ENCODE data around the gene MOAP1. TPM values are rescaled to one million over a fixed set of nuclear protein-coding genes. Genes with fewer than 3 reads are reported as not detected.

The MOAP1 gene
- total RNA-seq, 1 donor from 2014 or later: 16.8 TPM

DNA sequence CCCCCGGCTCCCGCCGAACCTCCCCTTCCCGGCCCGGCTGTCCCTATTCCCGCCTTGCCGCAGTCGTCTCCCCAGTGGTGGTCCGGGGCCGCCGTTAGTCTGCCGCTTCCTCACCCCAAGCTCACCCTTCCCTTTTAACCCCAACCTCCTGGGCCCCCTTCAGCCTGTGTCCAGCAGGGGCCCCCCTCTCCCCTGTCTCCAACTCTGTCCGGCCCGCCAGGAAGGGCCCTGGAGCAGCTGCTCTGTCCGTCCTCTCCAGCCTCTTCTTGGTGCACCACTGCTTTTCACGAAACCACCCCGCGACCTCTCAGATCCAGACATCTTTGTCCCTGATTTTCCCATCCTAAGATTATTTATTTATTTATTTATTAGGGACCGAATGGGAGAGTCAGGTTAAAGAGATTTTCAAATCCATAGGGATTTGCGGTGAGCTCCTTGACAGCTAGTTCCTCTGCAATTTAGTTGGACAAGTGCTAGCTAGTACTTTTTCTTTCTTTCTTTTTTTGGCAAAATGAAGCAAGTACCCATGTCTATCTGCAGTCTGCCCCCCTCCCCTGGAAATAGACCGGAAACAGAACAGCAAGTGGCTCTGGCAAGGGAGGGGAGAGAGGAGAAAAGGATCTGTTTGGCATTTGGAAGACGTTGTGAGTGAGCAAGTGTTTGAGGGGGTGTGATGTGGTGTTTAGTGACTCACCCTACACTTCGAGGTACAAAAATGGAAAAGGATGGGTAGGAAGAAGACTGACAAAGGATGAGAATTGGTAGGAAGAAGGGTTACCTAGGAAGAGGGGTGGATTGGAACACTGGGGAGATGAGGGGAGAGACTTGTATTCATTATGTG lies 23.0 kb upstream of the MOAP1 start:
- no peak for DNase-seq (ENCODE audit: low spot score)
- H3K9me3 Mint-ChIP-seq: no peaks in the 10 kb centered on the region
- H3K4me3 Mint-ChIP-seq: peak overlapping the region; percentile 99
- no peaks in the 10 kb centered on the region for H3K27me3 Mint-ChIP-seq (ENCODE audit: insufficient read depth)
- intact Hi-C loops (cut with micrococcal nuclease): loop anchor here (1.0 to 5.0 kb wide), 5 partner anchors 12 to 413 kb away; partner anchors contain the start of genes GOLGA5 and LYSET
- H3K4me1 Mint-ChIP-seq (ENCODE audit: low read depth): peaks cover 48% of the 10 kb centered on the region
- H3K27ac Mint-ChIP-seq: peak overlapping the region; percentile 54
- H3K36me3 Mint-ChIP-seq (ENCODE audit: low read depth): peaks cover 23% of the 10 kb centered on the region

DNA sequence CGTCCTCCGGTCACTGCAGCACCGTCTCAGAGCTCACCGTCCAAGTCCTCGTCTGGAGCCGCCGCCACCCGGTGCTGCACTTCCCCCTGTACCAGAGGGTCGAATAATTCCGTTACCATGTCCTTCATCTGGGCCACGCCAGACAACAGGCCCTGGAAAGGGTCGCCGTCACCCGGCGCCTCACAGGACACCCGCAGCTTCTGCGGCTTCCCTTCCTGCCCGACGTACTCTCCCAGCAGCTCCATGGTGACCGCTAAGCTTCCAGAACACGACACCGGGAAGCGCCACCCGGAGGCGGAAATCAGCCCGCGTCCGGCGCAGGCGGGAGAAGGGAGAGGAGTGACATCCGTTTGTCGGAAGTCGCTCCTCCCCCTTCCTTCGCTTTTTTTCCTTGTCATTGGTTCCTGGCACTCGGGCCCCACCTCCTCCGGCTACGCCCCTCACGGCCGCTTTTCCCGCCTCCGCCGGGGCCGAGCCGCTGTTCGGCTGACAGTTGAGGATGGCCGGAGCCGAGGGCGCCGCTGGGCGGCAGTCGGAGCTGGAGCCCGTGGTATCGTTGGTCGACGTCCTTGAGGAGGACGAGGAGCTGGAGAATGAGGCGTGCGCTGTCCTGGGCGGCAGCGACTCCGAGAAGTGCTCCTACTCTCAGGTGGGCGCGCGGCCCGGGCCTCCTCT lies 22.2 kb upstream of the MOAP1 start, which contains the start of the genes GON7 and UBR7:
GON7 (minus strand) TSS at position 273 of the 675 bp plus-strand sequence; CDS start at position 245, 28 bp downstream.
UBR7 (plus strand) TSS at position 464 of the 675 bp plus-strand sequence; CDS start at position 500, 36 bp downstream.
- H3K36me3 Mint-ChIP-seq (ENCODE audit: low read depth): peaks cover 21% of the 10 kb centered on the region
- H3K4me1 Mint-ChIP-seq (ENCODE audit: low read depth): peaks cover 48% of the 10 kb centered on the region
- H3K27ac Mint-ChIP-seq: peak within 1 kb of the TSS; percentile 93
- intact Hi-C loops (cut with micrococcal nuclease): loop anchor here (1.0 to 5.0 kb wide), 5 partner anchors 22 to 412 kb away; partner anchors contain the start of genes BTBD7, GOLGA5 and LYSET
- no peaks in the 10 kb centered on the region for H3K27me3 Mint-ChIP-seq (ENCODE audit: insufficient read depth)
- H3K9me3 Mint-ChIP-seq: no peaks in the 10 kb centered on the region
- DNase-seq (ENCODE audit: low spot score): peak; percentile 89
- H3K4me3 Mint-ChIP-seq: peak within 1 kb of the TSS; percentile 99

DNA sequence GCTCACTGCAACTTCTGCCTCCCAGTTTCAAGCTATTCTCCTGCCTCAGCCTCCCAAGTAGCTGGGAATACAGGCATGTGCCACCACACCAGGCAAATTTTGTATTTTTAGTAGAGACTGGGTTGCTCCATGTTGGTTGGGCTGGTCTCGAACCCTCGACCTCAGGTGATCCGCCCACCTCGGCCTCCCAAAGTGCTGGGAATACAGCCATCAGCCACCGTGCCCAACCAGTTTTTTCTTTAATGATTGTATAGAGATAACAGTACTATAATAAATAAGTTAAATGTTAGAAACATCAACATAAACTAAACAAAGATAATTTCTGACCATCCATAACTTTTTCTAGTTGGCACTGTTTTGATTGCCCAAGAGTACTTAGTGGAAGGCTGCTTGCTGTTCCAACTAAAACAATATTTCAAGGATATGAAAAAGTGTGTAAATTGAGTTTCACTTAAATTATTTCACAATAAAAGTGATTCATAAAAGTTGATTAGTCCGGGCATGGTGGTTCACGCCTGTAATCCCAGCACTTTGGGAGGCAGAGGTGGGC lies 16.5 kb upstream of the MOAP1 start:
- Mint-ChIP-seq H3K27ac (no peak overlapping the region), H3K36me3 (ENCODE audit: low read depth) (peaks cover 9% of the 10 kb centered on the region), H3K4me3 (no peak overlapping the region), H3K9me3 (no peaks in the 10 kb centered on the region), H3K27me3 (ENCODE audit: insufficient read depth) (no peaks in the 10 kb centered on the region), H3K4me1 (ENCODE audit: low read depth) (peaks cover 22% of the 10 kb centered on the region)
- intact Hi-C loops (cut with micrococcal nuclease): no loop called here
- DNase-seq (ENCODE audit: low spot score): no peak

- intact Hi-C loops (cut with micrococcal nuclease): no loop called here
- H3K4me3 Mint-ChIP-seq: no peak overlapping the region
- DNase-seq (ENCODE audit: low spot score): no peak
- H3K27me3 Mint-ChIP-seq (ENCODE audit: insufficient read depth): no peaks in the 10 kb centered on the region
- H3K27ac Mint-ChIP-seq: no peak overlapping the region
- peaks cover 9% of the 10 kb centered on the region for H3K36me3 Mint-ChIP-seq (ENCODE audit: low read depth)
- no peaks in the 10 kb centered on the region for H3K9me3 Mint-ChIP-seq
- H3K4me1 Mint-ChIP-seq (ENCODE audit: low read depth): peaks cover 15% of the 10 kb centered on the region
These were observed 15.9 kb upstream of the MOAP1 start for GRCh38 chr14:93200553-93200952.

- Mint-ChIP-seq H3K36me3 (ENCODE audit: low read depth) (peaks cover 3% of the 10 kb centered on the region), H3K4me1 (ENCODE audit: low read depth) (peaks cover under 1% of the 10 kb centered on the region), H3K4me3 (no peak overlapping the region), H3K27me3 (ENCODE audit: insufficient read depth) (no peaks in the 10 kb centered on the region), H3K9me3 (no peaks in the 10 kb centered on the region), H3K27ac (no peak overlapping the region)
- intact Hi-C loops (cut with micrococcal nuclease): no loop called here
- DNase-seq (ENCODE audit: low spot score): no peak
These were observed 14.3 kb upstream of the MOAP1 start for GRCh38 chr14:93199031-93199430.

GRCh38 chr14:93195316-93195999 lies 10.8 kb upstream of the MOAP1 start:
- DNase-seq (ENCODE audit: low spot score): no peak
- Mint-ChIP-seq H3K27ac (no peak overlapping the region), H3K27me3 (ENCODE audit: insufficient read depth) (no peaks in the 10 kb centered on the region), H3K36me3 (ENCODE audit: low read depth) (peaks cover 4% of the 10 kb centered on the region), H3K4me1 (ENCODE audit: low read depth) (no peaks in the 10 kb centered on the region), H3K9me3 (no peaks in the 10 kb centered on the region), H3K4me3 (no peak overlapping the region)
- intact Hi-C loops (cut with micrococcal nuclease): no loop called here

GRCh38 chr14:93186956-93187355 lies 2.3 kb upstream of the MOAP1 start:
- no peak for DNase-seq (ENCODE audit: low spot score)
- Mint-ChIP-seq H3K27ac (no peak overlapping the region), H3K36me3 (ENCODE audit: low read depth) (peaks cover 16% of the 10 kb centered on the region), H3K9me3 (no peaks in the 10 kb centered on the region), H3K4me1 (ENCODE audit: low read depth) (peaks cover 35% of the 10 kb centered on the region), H3K4me3 (peak overlapping the region; percentile 68), H3K27me3 (ENCODE audit: insufficient read depth) (no peaks in the 10 kb centered on the region)
- intact Hi-C loops (cut with micrococcal nuclease): loop anchor here (10.0 kb wide), 2 partner anchors 392 to 1968 kb away; partner anchors contain the start of genes DICER1 and GOLGA5

GRCh38 chr14:93186466-93186865 lies 1.8 kb upstream of the MOAP1 start:
- Mint-ChIP-seq H3K27me3 (ENCODE audit: insufficient read depth) (no peaks in the 10 kb centered on the region), H3K27ac (no peak overlapping the region), H3K36me3 (ENCODE audit: low read depth) (peaks cover 20% of the 10 kb centered on the region), H3K4me1 (ENCODE audit: low read depth) (peaks cover 38% of the 10 kb centered on the region), H3K4me3 (peak overlapping the region; percentile 68), H3K9me3 (no peaks in the 10 kb centered on the region)
- DNase-seq (ENCODE audit: low spot score): no peak
- intact Hi-C loops (cut with micrococcal nuclease): loop anchor here (10.0 kb wide), 2 partner anchors 392 to 1968 kb away; partner anchors contain the start of genes DICER1 and GOLGA5

- no peak for DNase-seq (ENCODE audit: low spot score)
These were observed 638 bp upstream of the MOAP1 start for GRCh38 chr14:93185349-93185720.

GRCh38 chr14:93183596-93184317 lies 940 bp downstream of the MOAP1 start:
- Mint-ChIP-seq H3K27me3 (ENCODE audit: insufficient read depth) (no peaks in the 10 kb centered on the region), H3K27ac (peak overlapping the region; percentile 71), H3K9me3 (no peaks in the 10 kb centered on the region), H3K36me3 (ENCODE audit: low read depth) (peaks cover 17% of the 10 kb centered on the region), H3K4me1 (ENCODE audit: low read depth) (peaks cover 38% of the 10 kb centered on the region), H3K4me3 (peak overlapping the region; percentile 88)
- no peak for DNase-seq (ENCODE audit: low spot score)
- intact Hi-C loops (cut with micrococcal nuclease): loop anchor here (1.0 to 10.0 kb wide), 4 partner anchors 45 to 1971 kb away; partner anchors contain the start of genes DICER1 and GOLGA5

More at GRCh38 chr14:93185349-93185720, 638 bp upstream of the MOAP1 start:
- H3K9me3 Mint-ChIP-seq: no peaks in the 10 kb centered on the region
- peak overlapping the region; percentile 89 for H3K27ac Mint-ChIP-seq
- no peaks in the 10 kb centered on the region for H3K27me3 Mint-ChIP-seq (ENCODE audit: insufficient read depth)
- H3K4me3 Mint-ChIP-seq: peak overlapping the region; percentile 95
- intact Hi-C loops (cut with micrococcal nuclease): loop anchor here (1.0 to 10.0 kb wide), 6 partner anchors 22 to 1969 kb away; partner anchors contain the start of genes BTBD7, DICER1, GOLGA5 and GON7
- peaks cover 19% of the 10 kb centered on the region for H3K36me3 Mint-ChIP-seq (ENCODE audit: low read depth)
- peaks cover 38% of the 10 kb centered on the region for H3K4me1 Mint-ChIP-seq (ENCODE audit: low read depth)

DNA sequence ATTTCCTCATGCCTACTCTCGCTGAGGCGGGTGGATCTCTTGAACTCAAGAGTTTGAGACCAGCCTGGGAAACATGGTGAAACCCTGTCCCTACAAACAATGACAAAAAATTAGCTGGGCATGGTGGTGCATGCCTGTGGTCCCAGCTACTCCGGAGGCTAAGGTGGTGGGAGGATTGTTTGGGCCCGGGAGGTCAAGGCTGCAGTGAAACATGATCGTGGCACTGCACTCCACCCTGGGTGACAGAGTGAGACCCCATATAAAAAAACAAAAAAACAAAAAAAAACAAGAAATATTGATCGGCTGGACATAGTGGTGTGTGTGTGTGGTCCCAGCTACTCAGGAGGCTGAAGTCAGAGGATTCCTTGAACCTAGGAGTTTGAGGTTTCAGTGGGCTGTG lies 9.2 kb downstream of the MOAP1 start:
- intact Hi-C loops (cut with micrococcal nuclease): no loop called here
- Mint-ChIP-seq H3K4me3 (no peak overlapping the region), H3K9me3 (no peaks in the 10 kb centered on the region), H3K27me3 (ENCODE audit: insufficient read depth) (peaks cover 4% of the 10 kb centered on the region), H3K27ac (no peak overlapping the region), H3K36me3 (ENCODE audit: low read depth) (no peaks in the 10 kb centered on the region), H3K4me1 (ENCODE audit: low read depth) (no peaks in the 10 kb centered on the region)
- no peak for DNase-seq (ENCODE audit: low spot score)

Measured in activated T-helper 1 cell treated with anti-CD3 and anti-CD28 coated beads, Interleukin-12 subunit alpha, Interleukin-12 subunit beta, Interleukin-2, Interleukin-4 antibody, amounts not matched to agents 30 ng/mL and 10 ng/mL and 1 ng/mL, durations not matched to agents 14 hours and 24 hours and 36 hours (primary cell).